Vagina (tissue), 2 donors: ENCODE data around the gene ITPKB. TPM values are rescaled to one million over a fixed set of nuclear protein-coding genes. Genes with fewer than 3 reads are reported as not detected.
A peak's percentile ranks its signal among the peaks of the same experiment; 100 is the strongest.

ENCODE experiments used
- DNase-seq, 2 donors: peaks; one replicate each; pipeline ENCODE4 v3.0.0-alpha.2; 2017; ENCODE audit errors: extremely low spot score in 2 of 2
- H3K27ac ChIP-seq: fragments of 200-600 bp; sonication (generic); one replicate; pipeline ENCODE4 v1.5.1; 2019
- H3K27me3 ChIP-seq: fragments of 200-600 bp; sonication (generic); one replicate; pipeline ENCODE4 v1.5.1; 2019
- H3K36me3 ChIP-seq, 2 donors: fragments of 200-600 bp; sonication (generic); one replicate each; pipeline ENCODE4 v1.5.1; 2017 to 2019
- H3K4me1 ChIP-seq: fragments of 200-600 bp; sonication (generic); one replicate; pipeline ENCODE4 v1.5.1; 2019
- H3K4me3 ChIP-seq, 2 donors: fragments of 200-600 bp; sonication (generic); 1 replicate in 1 of 2; 2 replicates in 1 of 2; pipeline ENCODE4 v1.5.1; 2016 to 2019
- H3K9me3 ChIP-seq: fragments of 200-600 bp; sonication (generic); one replicate; pipeline ENCODE4 v1.5.1; 2019
- CTCF ChIP-seq, 3 experiments: fragments of 450-650 bp in 2 of 3; fragments of 200-600 bp in 1 of 3; sonication (generic) in 1 of 3; IDR thresholded peaks; one replicate each; pipeline ENCODE4 v1.5.1; 2017 to 2019; ENCODE audit warnings: antibody characterized with exemption in 3 of 3, mild to moderate bottlenecking in 2 of 3, moderate library complexity in 2 of 3
- POLR2A ChIP-seq, 2 donors: fragments of 450-650 bp; IDR thresholded peaks; one replicate each; pipeline ENCODE4 v1.6.1; 2017; ENCODE audit warnings: antibody characterized with exemption in 2 of 2, mild to moderate bottlenecking in 2 of 2, moderate library complexity in 2 of 2
- POLR2AphosphoS5 ChIP-seq, 2 donors: sonication (generic); formaldehyde crosslinking; IDR thresholded peaks; one replicate each; pipeline ENCODE4 v1.9.0; 2017; ENCODE audit warnings: antibody characterized with exemption in 2 of 2, mild to moderate bottlenecking in 2 of 2, low read depth in 1 of 2; ENCODE audit not compliant: insufficient read depth in 1 of 2
- intact Hi-C: fragments of 100-400 bp; cut with DNase I; formaldehyde crosslinking; loops from one replicate; pipeline ENCODE4 v1.15.1; 2023
- total RNA-seq: library from RNA; depleted of rRNA; stranded (reverse); fragments of >200 nt; gene quantifications from one replicate; pipeline ENCODE4 v1.2.3, GENCODE V29; 2016

ITPKB gene
- total RNA-seq, 1 donor from 2014 or later, result 31.7 TPM

GRCh38 chr1:226688056-226688748, 50.9 kb downstream of the ITPKB start:
- H3K4me3 ChIP-seq, result no peak overlapping the region
- H3K9me3 ChIP-seq, result no peaks in the 10 kb centered on the region
- H3K36me3 ChIP-seq, result no peaks in the 10 kb centered on the region
- intact Hi-C loops, result no loop called here
- H3K27ac ChIP-seq, result peak overlapping the region; percentile 88
- no peak for DNase-seq
- no peaks in the 10 kb centered on the region for H3K27me3 ChIP-seq
- peaks cover 86% of the 10 kb centered on the region for H3K4me1 ChIP-seq
- TF ChIP-seq POLR2A (IDR thresholded peaks at IDR 0.05) (no peak), POLR2AphosphoS5 (IDR thresholded peaks at IDR 0.05; ENCODE audit: insufficient read depth in 1 of 2, low read depth in 1 of 2) (no peak), CTCF (IDR thresholded peaks at IDR 0.05) (no peak)

DNA sequence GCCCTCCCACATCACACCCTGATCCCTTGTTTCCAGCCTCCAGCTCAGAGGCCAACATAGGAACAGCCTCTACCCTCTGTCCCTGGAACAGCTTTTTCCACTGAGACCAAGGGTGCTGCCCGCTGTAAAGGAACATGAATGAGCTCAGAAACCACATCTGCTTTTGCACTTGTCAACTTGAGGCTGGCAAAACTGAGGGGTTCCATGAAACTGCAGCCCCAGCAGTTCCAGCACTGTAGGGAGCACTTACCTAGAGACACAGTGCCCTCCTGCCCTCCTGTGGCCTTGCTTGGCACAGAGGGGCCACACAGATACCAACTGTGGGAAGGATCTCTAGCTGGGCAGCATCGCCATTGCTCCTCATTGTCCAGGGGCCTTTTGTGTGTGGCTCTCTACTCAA, 51.7 kb downstream of the ITPKB start:
- no peaks in the 10 kb centered on the region for H3K36me3 ChIP-seq
- no peak for DNase-seq
- H3K9me3 ChIP-seq, result no peaks in the 10 kb centered on the region
- TF ChIP-seq POLR2AphosphoS5 (IDR thresholded peaks at IDR 0.05; ENCODE audit: insufficient read depth in 1 of 2, low read depth in 1 of 2), result no peak
- no peak for TF ChIP-seq POLR2A (IDR thresholded peaks at IDR 0.05)
- TF ChIP-seq CTCF (IDR thresholded peaks at IDR 0.05), result no peak
- intact Hi-C loops, result no loop called here
- H3K27me3 ChIP-seq, result no peaks in the 10 kb centered on the region
- H3K4me3 ChIP-seq, result no peak overlapping the region
- H3K27ac ChIP-seq, result peak overlapping the region; percentile 88
- peaks cover 86% of the 10 kb centered on the region for H3K4me1 ChIP-seq

DNA sequence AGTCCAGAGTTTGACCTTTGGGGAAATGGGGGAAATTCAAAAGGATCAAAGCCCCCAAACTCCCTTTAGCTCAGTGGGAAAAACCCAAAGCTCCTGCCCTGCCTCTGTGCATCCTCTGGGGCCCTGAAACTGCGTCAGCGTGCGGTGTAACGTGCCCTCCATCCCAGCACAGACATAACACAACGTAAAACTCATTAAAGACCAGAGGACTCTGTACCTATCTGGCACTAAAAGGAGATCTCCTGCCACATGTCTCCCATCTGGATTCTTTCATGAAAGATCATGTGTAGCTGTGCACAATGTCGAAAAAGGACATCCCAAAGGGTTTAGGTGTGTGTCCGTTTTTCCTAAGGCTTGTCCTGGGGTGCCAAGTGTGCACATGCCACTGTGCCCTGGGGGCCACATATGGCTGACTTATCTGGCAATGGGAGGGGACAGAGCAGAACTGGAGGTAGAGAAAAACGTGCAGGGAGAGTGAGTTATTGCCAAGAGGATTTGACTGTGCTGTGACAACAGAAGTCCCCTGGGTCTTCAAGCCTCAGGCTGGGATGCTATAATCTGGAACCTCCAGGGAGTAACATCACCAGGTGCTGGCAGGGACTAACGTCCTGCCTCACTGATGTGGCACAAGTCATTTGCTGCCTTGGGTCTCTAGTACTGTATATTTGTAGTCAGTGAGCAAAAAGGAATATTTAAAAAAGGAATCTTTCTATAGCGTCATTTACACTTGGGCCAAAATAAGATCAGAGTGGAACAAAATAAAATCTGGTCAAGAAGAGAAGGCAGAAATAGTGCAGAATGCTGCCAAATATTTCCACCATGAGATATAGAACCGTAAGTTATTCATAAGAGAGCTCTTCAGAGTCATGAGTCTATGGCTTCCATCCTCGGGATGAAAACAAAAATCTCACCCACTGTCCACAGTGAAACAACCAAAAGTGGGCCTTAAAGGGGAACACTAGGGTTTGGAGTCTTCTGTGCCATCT, 52.3 kb downstream of the ITPKB start:
- Histone ChIP-seq H3K9me3 (no peaks in the 10 kb centered on the region), H3K4me1 (peaks cover 86% of the 10 kb centered on the region), H3K27ac (peak overlapping the region; percentile 88), H3K27me3 (no peaks in the 10 kb centered on the region), H3K4me3 (no peak overlapping the region), H3K36me3 (no peaks in the 10 kb centered on the region)
- TF ChIP-seq POLR2A (IDR thresholded peaks at IDR 0.05), result no peak
- no peak for TF ChIP-seq CTCF (IDR thresholded peaks at IDR 0.05)
- no peak for TF ChIP-seq POLR2AphosphoS5 (IDR thresholded peaks at IDR 0.05; ENCODE audit: insufficient read depth in 1 of 2, low read depth in 1 of 2)
- intact Hi-C loops, result no loop called here
- DNase-seq, result no peak

DNA sequence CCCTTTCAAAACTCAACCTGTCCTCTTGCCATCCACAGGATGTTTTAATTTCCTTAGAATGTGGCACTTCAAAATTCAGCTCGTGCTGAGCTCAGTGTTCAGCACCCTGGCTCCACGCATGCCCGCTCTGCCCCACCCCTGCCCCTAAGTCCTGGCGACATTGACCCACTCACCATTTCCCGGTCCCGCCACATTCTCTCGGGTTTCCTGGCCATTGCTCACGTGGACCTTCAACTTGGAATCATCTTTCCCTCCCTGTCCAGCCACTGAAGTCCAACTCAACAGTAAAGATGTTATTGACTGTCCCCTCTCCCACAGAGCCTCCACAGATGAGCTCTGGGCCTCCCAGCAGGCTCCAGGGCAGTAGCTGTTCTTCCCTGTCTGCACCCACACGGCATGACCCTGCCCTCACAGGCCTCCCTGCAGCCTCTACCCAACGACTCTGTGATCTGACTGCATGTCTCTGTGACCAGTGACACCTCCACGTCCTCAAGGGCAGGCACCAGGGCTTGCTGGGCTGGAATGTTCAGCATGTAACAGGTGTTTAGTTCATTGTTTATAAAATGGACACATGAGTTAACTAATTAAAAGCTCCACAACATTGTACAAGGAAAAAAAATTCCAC, 53.8 kb downstream of the ITPKB start:
- peak overlapping the region; percentile 17 for H3K27ac ChIP-seq
- no peaks in the 10 kb centered on the region for H3K9me3 ChIP-seq
- H3K27me3 ChIP-seq, result no peaks in the 10 kb centered on the region
- DNase-seq, result no peak
- peaks cover 86% of the 10 kb centered on the region for H3K4me1 ChIP-seq
- intact Hi-C loops, result no loop called here
- H3K36me3 ChIP-seq, result no peaks in the 10 kb centered on the region
- H3K4me3 ChIP-seq, result no peak overlapping the region
- TF ChIP-seq POLR2A (IDR thresholded peaks at IDR 0.05) (no peak), CTCF (IDR thresholded peaks at IDR 0.05) (no peak), POLR2AphosphoS5 (IDR thresholded peaks at IDR 0.05; ENCODE audit: insufficient read depth in 1 of 2, low read depth in 1 of 2) (no peak)
